ENCODE data around the gene CCL21.

DNA sequence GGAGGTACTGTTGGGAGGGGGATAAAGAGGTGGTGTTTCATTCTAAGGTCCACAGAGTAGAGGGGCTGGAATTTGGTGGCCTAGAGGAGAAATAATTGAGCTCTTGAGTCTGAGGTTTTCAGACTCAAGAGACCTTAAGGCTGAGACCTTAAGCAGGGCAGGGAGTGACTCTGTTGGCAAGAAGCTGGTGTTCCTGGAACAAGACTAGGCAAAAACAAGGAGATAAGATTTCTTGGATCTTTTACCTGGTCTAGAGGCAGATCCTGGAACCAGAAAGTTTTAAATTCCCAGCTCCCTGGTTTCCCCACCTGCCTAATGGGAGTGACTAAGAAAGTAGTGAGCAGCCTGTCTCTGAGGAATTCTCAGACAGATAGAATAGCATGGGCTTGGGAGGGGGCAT, 4.1 kb upstream of the CCL21 start:
- TF ChIP-seq CTCF (IDR thresholded peaks at IDR 0.05; ENCODE audit: borderline replicate concordance, extremely low read depth, low read length, poor library complexity, severe bottlenecking) (no peak), EZH2 (IDR thresholded peaks at IDR 0.05; ENCODE audit: borderline replicate concordance, low read depth, low read length, severe bottlenecking) (no peak)
